T follicular helper cell (primary cell): ENCODE measurements around the gene CENATAC.
A peak's percentile ranks its signal among the peaks of the same experiment; 100 is the strongest.
"Not testable (repeated sequence)": the region's sequence is repeated elsewhere in the genome, so short reads cannot be mapped to it uniquely, and the experiment has no call there.

ENCODE experiments used
- DNase-seq: peaks from one replicate; pipeline ENCODE4 v3.0.0-alpha.2; 2020; ENCODE audit warnings: low read depth

CENATAC gene

GRCh38 chr11:118996926-118997626 lies 862 bp upstream of the CENATAC start:
- no peak for DNase-seq

- DNase-seq, result peak; percentile 15
Measured at GRCh38 chr11:118998388-118998717, 415 bp downstream of the CENATAC start.

GRCh38 chr11:118998822-118999221 lies 884 bp downstream of the CENATAC start:
- DNase-seq, result no peak

- no peak for DNase-seq
Measured at GRCh38 chr11:119000906-119001305, 3.0 kb downstream of the CENATAC start.

- no peak for DNase-seq
Measured at GRCh38 chr11:119006656-119007055, 8.7 kb downstream of the CENATAC start.

- no peak for DNase-seq
Measured at GRCh38 chr11:119011476-119012053, 13.6 kb downstream of the CENATAC start.

GRCh38 chr11:119012629-119013170 lies 14.8 kb downstream of the CENATAC start:
- no peak for DNase-seq

- no peak for DNase-seq
Measured at GRCh38 chr11:119014209-119014924, 16.4 kb downstream of the CENATAC start.

GRCh38 chr11:119015054-119015611 lies 17.2 kb downstream of the CENATAC start:
- no peak for DNase-seq

GRCh38 chr11:119016216-119017009 lies 18.5 kb downstream of the CENATAC start:
- no peak for DNase-seq

GRCh38 chr11:119017377-119017776 lies 19.4 kb downstream of the CENATAC start:
- DNase-seq, result not testable (repeated sequence)

GRCh38 chr11:119018074-119018938 lies 20.4 kb downstream of the CENATAC start, which contains the start of the genes RPS25 and TRAPPC4:
RPS25 (minus strand) TSS chr11:119018343; CDS start chr11:119018284, 59 bp downstream.
TRAPPC4 (plus strand) TSS chr11:119018766; CDS start chr11:119018796, 30 bp downstream.
- peak; percentile 94 for DNase-seq

- DNase-seq, result no peak
Measured at GRCh38 chr11:119019996-119020395, 22.1 kb downstream of the CENATAC start.

- DNase-seq, result no peak
Measured at GRCh38 chr11:119021631-119022030, 23.7 kb downstream of the CENATAC start.

- no peak for DNase-seq
Measured at GRCh38 chr11:119023741-119024140, 25.8 kb downstream of the CENATAC start.

GRCh38 chr11:119024430-119025098 lies 26.6 kb downstream of the CENATAC start:
- no peak for DNase-seq

- no peak for DNase-seq
Measured at GRCh38 chr11:119025099-119025473, 27.1 kb downstream of the CENATAC start.

GRCh38 chr11:119025541-119025940 lies 27.6 kb downstream of the CENATAC start:
- no peak for DNase-seq

GRCh38 chr11:119025978-119026766 lies 28.2 kb downstream of the CENATAC start:
- DNase-seq, result no peak
